NB4 (cell line): ENCODE measurements around the gene OBSCN.

Experiments used
- DNase-seq: peaks from one replicate; pipeline ENCODE4 v3.0.0; 2010; ENCODE audit warnings: low read depth
- H3K4me3 ChIP-seq: one replicate; pipeline ENCODE4 v1.5.1; 2011; ENCODE audit warnings: mild to moderate bottlenecking, low read depth, low read length, moderate library complexity
- CTCF ChIP-seq: IDR thresholded peaks from one replicate; pipeline ENCODE4 v1.5.1; 2012; ENCODE audit warnings: low read depth, low read length
- MAX ChIP-seq: IDR thresholded peaks from 2 replicates; pipeline ENCODE4 v1.6.1; 2011; ENCODE audit warnings: low read depth, low read length
- MYC ChIP-seq: IDR thresholded peaks from 2 replicates; pipeline ENCODE4 v1.6.1; 2011; ENCODE audit warnings: low read depth, low read length
- POLR2A ChIP-seq: IDR thresholded peaks from 2 replicates; pipeline ENCODE4 v1.6.1; 2011; ENCODE audit warnings: mild to moderate bottlenecking; ENCODE audit not compliant: insufficient read length; ENCODE audit errors: extremely low read depth

Gene OBSCN

GRCh38 chr1:228428412-228428811 is 220.6 kb downstream of the OBSCN start:
- TF ChIP-seq POLR2A: no peak
- no peak for TF ChIP-seq CTCF
- no peak for TF ChIP-seq MAX
- no peak for TF ChIP-seq MYC
- no peak for DNase-seq
- no peak overlapping the region for H3K4me3 ChIP-seq
